ENCODE measurements around the gene SKP1.
"Not testable (repeated sequence)": the region's sequence is repeated elsewhere in the genome, so short reads cannot be mapped to it uniquely, and the experiment has no call there.

Gene SKP1

GRCh38 chr5:134176511-134177368, at the start of gene SKP1:
Gene SKP1 (minus strand): TSS chr5:134176950. CDS start chr5:134174022, 2,928 bp downstream.
- peak within 1 kb of the TSS; percentile 90 for H3K4me3 Mint-ChIP-seq
- DNase-seq (ENCODE audit: low spot score in 2 of 2): peak; percentile 91 to 95
- H3K4me1 Mint-ChIP-seq: peaks cover 25% of the 10 kb centered on the region
- ATAC-seq: peak; percentile 90
- peak within 1 kb of the TSS; percentile 98 for H3K27ac Mint-ChIP-seq
- peaks cover 55% of the 10 kb centered on the region for H3K36me3 Mint-ChIP-seq
- no peaks in the 10 kb centered on the region for H3K9me3 Mint-ChIP-seq

- H3K9me3 Mint-ChIP-seq: no peaks in the 10 kb centered on the region
- peak; percentile 89 for ATAC-seq
- H3K4me1 Mint-ChIP-seq: peaks cover 51% of the 10 kb centered on the region
- DNase-seq (ENCODE audit: low spot score in 2 of 2): peak; percentile 99 to 100
- peaks cover 61% of the 10 kb centered on the region for H3K36me3 Mint-ChIP-seq
- peak within 1 kb of the TSS; percentile 95 for H3K4me3 Mint-ChIP-seq
- peak within 1 kb of the TSS; percentile 99 for H3K27ac Mint-ChIP-seq
Observed at GRCh38 chr5:134225780-134226440, 49.2 kb upstream of the SKP1 start, which contains the start of gene PPP2CA. Gene PPP2CA (minus strand): TSS chr5:134226073. CDS start chr5:134225861, 212 bp downstream.

- Mint-ChIP-seq H3K4me1 (peaks cover 58% of the 10 kb centered on the region), H3K9me3 (no peaks in the 10 kb centered on the region), H3K36me3 (peaks cover 69% of the 10 kb centered on the region), H3K27ac (peak overlapping the region; percentile 99), H3K4me3 (peak overlapping the region; percentile 95)
- ATAC-seq (peak; percentile 60), DNase-seq (ENCODE audit: low spot score in 2 of 2) (peak; percentile 57 to 83)
Observed at GRCh38 chr5:134224888-134225779, 48.4 kb upstream of the SKP1 start.

GRCh38 chr5:134223406-134224248, 46.9 kb upstream of the SKP1 start:
- Mint-ChIP-seq H3K36me3 (peaks cover 80% of the 10 kb centered on the region), H3K9me3 (no peaks in the 10 kb centered on the region), H3K4me1 (peaks cover 73% of the 10 kb centered on the region), H3K4me3 (peak overlapping the region; percentile 95), H3K27ac (peak overlapping the region; percentile 99)
- no peak for ATAC-seq
- DNase-seq (ENCODE audit: low spot score in 2 of 2): no peak

GRCh38 chr5:134221690-134222089, 44.9 kb upstream of the SKP1 start:
- Mint-ChIP-seq H3K36me3 (peaks cover 83% of the 10 kb centered on the region), H3K4me1 (peaks cover 73% of the 10 kb centered on the region), H3K4me3 (peak overlapping the region; percentile 95), H3K27ac (peak overlapping the region; percentile 40)
- not testable (repeated sequence) for ATAC-seq; DNase-seq (ENCODE audit: low spot score in 2 of 2); H3K9me3 Mint-ChIP-seq

GRCh38 chr5:134215757-134216156, 39.0 kb upstream of the SKP1 start:
- Mint-ChIP-seq H3K36me3 (peaks cover 35% of the 10 kb centered on the region), H3K4me3 (no peak overlapping the region), H3K9me3 (no peaks in the 10 kb centered on the region), H3K27ac (no peak overlapping the region), H3K4me1 (peaks cover 62% of the 10 kb centered on the region)
- ATAC-seq (no peak), DNase-seq (ENCODE audit: low spot score in 2 of 2) (no peak)

- ATAC-seq; H3K4me3 Mint-ChIP-seq; DNase-seq (ENCODE audit: low spot score in 2 of 2); H3K9me3 Mint-ChIP-seq; H3K27ac Mint-ChIP-seq: not testable (repeated sequence)
- H3K4me1 Mint-ChIP-seq: peaks cover 42% of the 10 kb centered on the region
- H3K36me3 Mint-ChIP-seq: peaks cover 20% of the 10 kb centered on the region
Observed at GRCh38 chr5:134211263-134212031, 34.7 kb upstream of the SKP1 start.

GRCh38 chr5:134209477-134210245, 32.9 kb upstream of the SKP1 start:
- no peak overlapping the region for H3K4me3 Mint-ChIP-seq
- peak overlapping the region; percentile 20 for H3K27ac Mint-ChIP-seq
- no peaks in the 10 kb centered on the region for H3K9me3 Mint-ChIP-seq
- H3K36me3 Mint-ChIP-seq: peaks cover 32% of the 10 kb centered on the region
- ATAC-seq (no peak), DNase-seq (ENCODE audit: low spot score in 2 of 2) (no peak)
- H3K4me1 Mint-ChIP-seq: peaks cover 38% of the 10 kb centered on the region

- H3K4me1 Mint-ChIP-seq: peaks cover 27% of the 10 kb centered on the region
- no peaks in the 10 kb centered on the region for H3K9me3 Mint-ChIP-seq
- ATAC-seq: no peak
Observed at GRCh38 chr5:134207696-134208095, 30.9 kb upstream of the SKP1 start.

GRCh38 chr5:134206627-134207160, 29.9 kb upstream of the SKP1 start:
- no peak for ATAC-seq
- Mint-ChIP-seq H3K4me1 (peaks cover 20% of the 10 kb centered on the region), H3K9me3 (no peaks in the 10 kb centered on the region), H3K36me3 (peaks cover 62% of the 10 kb centered on the region), H3K27ac (no peak overlapping the region), H3K4me3 (no peak overlapping the region)
- no peak for DNase-seq (ENCODE audit: low spot score in 2 of 2)

More at GRCh38 chr5:134207696-134208095, 30.9 kb upstream of the SKP1 start:
- no peak overlapping the region for H3K27ac Mint-ChIP-seq
- DNase-seq (ENCODE audit: low spot score in 2 of 2): no peak
- H3K36me3 Mint-ChIP-seq: peaks cover 52% of the 10 kb centered on the region
- no peak overlapping the region for H3K4me3 Mint-ChIP-seq

GRCh38 chr5:134204575-134204974, 27.8 kb upstream of the SKP1 start:
- no peak overlapping the region for H3K27ac Mint-ChIP-seq
- DNase-seq (ENCODE audit: low spot score in 2 of 2) (no peak), ATAC-seq (no peak)
- peaks cover 13% of the 10 kb centered on the region for H3K4me1 Mint-ChIP-seq
- H3K9me3 Mint-ChIP-seq: no peaks in the 10 kb centered on the region
- peaks cover 83% of the 10 kb centered on the region for H3K36me3 Mint-ChIP-seq
- H3K4me3 Mint-ChIP-seq: no peak overlapping the region

GRCh38 chr5:134203630-134204029, 26.9 kb upstream of the SKP1 start:
- Mint-ChIP-seq H3K27ac (peak overlapping the region; percentile 77), H3K4me1 (peaks cover 6% of the 10 kb centered on the region), H3K36me3 (peaks cover 93% of the 10 kb centered on the region), H3K4me3 (no peak overlapping the region), H3K9me3 (no peaks in the 10 kb centered on the region)
- ATAC-seq: no peak
- DNase-seq (ENCODE audit: low spot score in 2 of 2): no peak

GRCh38 chr5:134195666-134196065, 18.9 kb upstream of the SKP1 start:
- no peak overlapping the region for H3K4me3 Mint-ChIP-seq
- no peaks in the 10 kb centered on the region for H3K4me1 Mint-ChIP-seq
- ATAC-seq: no peak
- H3K9me3 Mint-ChIP-seq: no peaks in the 10 kb centered on the region
- H3K36me3 Mint-ChIP-seq: peaks cover 72% of the 10 kb centered on the region
- no peak for DNase-seq (ENCODE audit: low spot score in 2 of 2)
- H3K27ac Mint-ChIP-seq: no peak overlapping the region

Data from stimulated activated effector memory CD8-positive, alpha-beta T cell treated with anti-CD3 and anti-CD28 coated beads, Interleukin-12 subunit alpha, Interleukin-12 subunit beta, amount 100 ng/mL, for 72 hours (primary cell).